HEK293 (cell line): ENCODE results near the gene DLL4.

Source experiments
- CTCF ChIP-seq: fragments of 450-650 bp; formaldehyde crosslinking; IDR thresholded peaks from 2 replicates; pipeline ENCODE4 v1.5.1; 2016; ENCODE audit warnings: missing biosample characterization, missing genetic modification characterization
- MYNN ChIP-seq: fragments of 450-650 bp; formaldehyde crosslinking; IDR thresholded peaks from 2 replicates; pipeline ENCODE4 v1.5.1; 2016; ENCODE audit warnings: missing biosample characterization, missing genetic modification characterization, borderline replicate concordance
- ZNF558 ChIP-seq: fragments of 450-650 bp; formaldehyde crosslinking; IDR thresholded peaks from 2 replicates; pipeline ENCODE4 v1.5.1; 2016; ENCODE audit warnings: missing biosample characterization, missing genetic modification characterization
- ZNF561 ChIP-seq: fragments of 450-650 bp; IDR thresholded peaks from 2 replicates; pipeline ENCODE4 v1.5.1; 2018; ENCODE audit warnings: missing biosample characterization, missing genetic modification characterization, borderline replicate concordance
- ZNF585B ChIP-seq: fragments of 450-650 bp; formaldehyde crosslinking; IDR thresholded peaks from 2 replicates; pipeline ENCODE4 v1.5.1; 2016; ENCODE audit warnings: missing biosample characterization, missing genetic modification characterization
- ZNF670 ChIP-seq: fragments of 450-650 bp; formaldehyde crosslinking; IDR thresholded peaks from 2 replicates; pipeline ENCODE4 v1.5.1; 2016; ENCODE audit warnings: missing biosample characterization, missing genetic modification characterization, low read depth
- ZNF837 ChIP-seq: fragments of 450-650 bp; formaldehyde crosslinking; IDR thresholded peaks from 2 replicates; pipeline ENCODE4 v1.5.1; 2016; ENCODE audit warnings: missing biosample characterization, missing genetic modification characterization

- TF ChIP-seq ZNF561 (tag by site-specific recombination): no peak
- no peak for TF ChIP-seq CTCF (tag by site-specific recombination)
- TF ChIP-seq ZNF670 (tag by site-specific recombination): no peak
- TF ChIP-seq ZNF837 (tag by site-specific recombination): no peak
- no peak for TF ChIP-seq MYNN (tag by site-specific recombination)
- TF ChIP-seq ZNF558 (tag by site-specific recombination): no peak
- no peak for TF ChIP-seq ZNF585B (tag by site-specific recombination)
Measured at GRCh38 chr15:40892447-40893012, 36.6 kb upstream of the DLL4 start.
